Measurements from ENCODE around the gene LIPM.

LIPM gene

GRCh38 chr10:88813200-88813599 is 10.7 kb downstream of the LIPM start:
- Mint-ChIP-seq H3K4me1 (no peaks in the 10 kb centered on the region), H3K9me3 (no peaks in the 10 kb centered on the region), H3K27me3 (ENCODE audit: low read depth) (peaks cover 10% of the 10 kb centered on the region), H3K4me3 (no peak overlapping the region), H3K27ac (no peak overlapping the region), H3K36me3 (ENCODE audit: low read depth) (no peaks in the 10 kb centered on the region)
- no peak for TF ChIP-seq CTCF (IDR thresholded peaks at IDR 0.05; ENCODE audit: unreplicated experiment in 3 of 3)

- Mint-ChIP-seq H3K9me3 (no peaks in the 10 kb centered on the region), H3K27ac (no peak overlapping the region), H3K36me3 (ENCODE audit: low read depth) (no peaks in the 10 kb centered on the region), H3K4me3 (no peak overlapping the region), H3K4me1 (no peaks in the 10 kb centered on the region), H3K27me3 (ENCODE audit: low read depth) (no peaks in the 10 kb centered on the region)
- no peak for TF ChIP-seq CTCF (IDR thresholded peaks at IDR 0.05; ENCODE audit: unreplicated experiment in 3 of 3)
These were observed 16.8 kb downstream of the LIPM start for GRCh38 chr10:88819290-88819689.

- no peak for TF ChIP-seq CTCF (IDR thresholded peaks at IDR 0.05; ENCODE audit: unreplicated experiment in 3 of 3)
- Mint-ChIP-seq H3K27me3 (ENCODE audit: low read depth) (no peaks in the 10 kb centered on the region), H3K36me3 (ENCODE audit: low read depth) (no peaks in the 10 kb centered on the region), H3K9me3 (no peaks in the 10 kb centered on the region), H3K27ac (no peak overlapping the region), H3K4me1 (no peaks in the 10 kb centered on the region), H3K4me3 (no peak overlapping the region)
These were observed 18.3 kb downstream of the LIPM start for GRCh38 chr10:88820748-88821401.

- TF ChIP-seq CTCF (IDR thresholded peaks at IDR 0.05; ENCODE audit: unreplicated experiment in 3 of 3): no peak
- no peak overlapping the region for H3K4me3 Mint-ChIP-seq
- no peaks in the 10 kb centered on the region for H3K36me3 Mint-ChIP-seq (ENCODE audit: low read depth)
- no peak overlapping the region for H3K27ac Mint-ChIP-seq
- peaks cover 5% of the 10 kb centered on the region for H3K4me1 Mint-ChIP-seq
- H3K27me3 Mint-ChIP-seq (ENCODE audit: low read depth): peaks cover 5% of the 10 kb centered on the region
- H3K9me3 Mint-ChIP-seq: no peaks in the 10 kb centered on the region
These were observed 23.9 kb downstream of the LIPM start for GRCh38 chr10:88826388-88826787.

- no peak overlapping the region for H3K4me3 Mint-ChIP-seq
- H3K27ac Mint-ChIP-seq: no peak overlapping the region
- H3K27me3 Mint-ChIP-seq (ENCODE audit: low read depth): peaks cover 5% of the 10 kb centered on the region
- H3K9me3 Mint-ChIP-seq: no peaks in the 10 kb centered on the region
- no peaks in the 10 kb centered on the region for H3K36me3 Mint-ChIP-seq (ENCODE audit: low read depth)
- TF ChIP-seq CTCF (IDR thresholded peaks at IDR 0.05; ENCODE audit: unreplicated experiment in 3 of 3): no peak
- peaks cover 5% of the 10 kb centered on the region for H3K4me1 Mint-ChIP-seq
These were observed 25.1 kb downstream of the LIPM start for GRCh38 chr10:88827671-88828070.

- no peak overlapping the region for H3K27ac Mint-ChIP-seq
- TF ChIP-seq CTCF (IDR thresholded peaks at IDR 0.05; ENCODE audit: unreplicated experiment in 3 of 3): no peak
- peaks cover 5% of the 10 kb centered on the region for H3K4me1 Mint-ChIP-seq
These were observed 25.8 kb downstream of the LIPM start for GRCh38 chr10:88828310-88828709.

More at GRCh38 chr10:88828310-88828709, 25.8 kb downstream of the LIPM start:
- no peak overlapping the region for H3K4me3 Mint-ChIP-seq
- peaks cover 8% of the 10 kb centered on the region for H3K27me3 Mint-ChIP-seq (ENCODE audit: low read depth)
- H3K9me3 Mint-ChIP-seq: no peaks in the 10 kb centered on the region
- no peaks in the 10 kb centered on the region for H3K36me3 Mint-ChIP-seq (ENCODE audit: low read depth)
